Activated CD4-positive, alpha-beta memory T cell treated with anti-CD3 and anti-CD28 coated beads for 36 hours (primary cell): ENCODE results near the gene KY. TPM values are rescaled to one million over a fixed set of nuclear protein-coding genes. Genes with fewer than 3 reads are reported as not detected.

ENCODE experiments used
- CTCF ChIA-PET: fragments of 350-600 bp; sonication (Branson Sonifier 250); formaldehyde crosslinking; loops from one replicate; lab custom pipeline; 2021; ENCODE audit warnings: antibody characterized with exemption, inconsistent platforms; lab: Charles Lee
- POLR2A ChIA-PET: fragments of 350-600 bp; sonication (Branson Sonifier 250); formaldehyde crosslinking; loops from one replicate; lab custom pipeline; 2021; ENCODE audit warnings: antibody characterized with exemption; lab: Charles Lee
- DNase-seq: peaks from one replicate; pipeline ENCODE4 v3.0.0-alpha.2; 2020
- H3K27ac Mint-ChIP-seq: one replicate; pipeline ENCODE4 v1.8.0; 2021; ENCODE audit warnings: mixed read lengths
- H3K27me3 Mint-ChIP-seq: one replicate; pipeline ENCODE4 v1.8.0; 2021; ENCODE audit warnings: mixed read lengths
- H3K36me3 Mint-ChIP-seq: one replicate; pipeline ENCODE4 v1.8.0; 2021; ENCODE audit warnings: mixed read lengths
- H3K4me1 Mint-ChIP-seq: one replicate; pipeline ENCODE4 v1.8.0; 2021; ENCODE audit warnings: low read depth, mixed read lengths
- H3K4me3 Mint-ChIP-seq: one replicate; pipeline ENCODE4 v1.8.0; 2021; ENCODE audit warnings: mild to moderate bottlenecking, mixed read lengths
- H3K9me3 Mint-ChIP-seq: one replicate; pipeline ENCODE4 v1.8.0; 2021; ENCODE audit warnings: mixed read lengths
- intact Hi-C: fragments of 100-400 bp; cut with micrococcal nuclease; formaldehyde crosslinking; loops from one replicate; pipeline ENCODE4 v1.15.1; 2023
- total RNA-seq, 2 experiments: library from RNA; stranded (reverse); gene quantifications; one replicate each; pipeline ENCODE4 v1.2.3, GENCODE V29; 2021

Gene KY
- total RNA-seq: not detected

GRCh38 chr3:134650431-134651346, at the start of gene KY:
TSS of gene KY (minus strand) at chr3:134651022. CDS start at chr3:134650960, 62 bp downstream.
- POLR2A ChIA-PET: no interaction called here

DNA sequence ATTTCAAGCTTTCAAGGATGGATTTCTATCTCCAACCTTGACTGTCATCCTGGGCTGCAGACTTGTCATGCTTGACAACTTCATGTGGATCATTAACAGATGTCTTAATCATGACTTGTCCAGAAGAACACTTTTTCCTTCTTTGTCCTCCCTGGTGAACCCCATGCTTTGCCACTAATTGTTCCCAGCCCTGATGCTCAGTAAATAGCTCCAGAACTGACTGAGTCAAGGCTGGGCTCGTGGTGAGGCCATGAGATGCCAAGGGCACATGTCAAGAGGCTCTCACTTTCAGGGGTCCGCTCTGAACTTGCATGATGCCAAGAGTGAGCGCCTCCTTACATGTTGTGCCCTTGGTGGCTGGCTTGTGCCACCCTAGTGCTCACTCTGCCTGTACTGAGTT, 48.9 kb upstream of the KY start:
- H3K27ac Mint-ChIP-seq: no peak overlapping the region
- H3K36me3 Mint-ChIP-seq: no peaks in the 10 kb centered on the region
- ChIA-PET POLR2A (no interaction called here), CTCF (no interaction called here)
- no peaks in the 10 kb centered on the region for H3K9me3 Mint-ChIP-seq
- no peak overlapping the region for H3K4me3 Mint-ChIP-seq
- intact Hi-C loops: no loop called here
- no peak for DNase-seq
- H3K27me3 Mint-ChIP-seq: peaks cover 3% of the 10 kb centered on the region
- no peaks in the 10 kb centered on the region for H3K4me1 Mint-ChIP-seq

More at GRCh38 chr3:134650431-134651346, at the start of gene KY:
- Mint-ChIP-seq H3K36me3 (no peaks in the 10 kb centered on the region), H3K4me1 (peaks cover 2% of the 10 kb centered on the region), H3K27ac (no peak within 1 kb of the TSS), H3K4me3 (no peak within 1 kb of the TSS), H3K27me3 (peaks cover 9% of the 10 kb centered on the region), H3K9me3 (no peaks in the 10 kb centered on the region)
- CTCF ChIA-PET: no interaction called here
- intact Hi-C loops: no loop called here
- no peak for DNase-seq

- DNase-seq: no peak
- intact Hi-C loops: no loop called here
- H3K27me3 Mint-ChIP-seq: peaks cover 5% of the 10 kb centered on the region
- POLR2A ChIA-PET: no interaction called here
- no peak overlapping the region for H3K4me3 Mint-ChIP-seq
- H3K9me3 Mint-ChIP-seq: no peaks in the 10 kb centered on the region
- no peak overlapping the region for H3K27ac Mint-ChIP-seq
- H3K4me1 Mint-ChIP-seq: no peaks in the 10 kb centered on the region
- CTCF ChIA-PET: no interaction called here
- H3K36me3 Mint-ChIP-seq: no peaks in the 10 kb centered on the region
Observed at GRCh38 chr3:134699141-134699711, 48.4 kb upstream of the KY start.

DNA sequence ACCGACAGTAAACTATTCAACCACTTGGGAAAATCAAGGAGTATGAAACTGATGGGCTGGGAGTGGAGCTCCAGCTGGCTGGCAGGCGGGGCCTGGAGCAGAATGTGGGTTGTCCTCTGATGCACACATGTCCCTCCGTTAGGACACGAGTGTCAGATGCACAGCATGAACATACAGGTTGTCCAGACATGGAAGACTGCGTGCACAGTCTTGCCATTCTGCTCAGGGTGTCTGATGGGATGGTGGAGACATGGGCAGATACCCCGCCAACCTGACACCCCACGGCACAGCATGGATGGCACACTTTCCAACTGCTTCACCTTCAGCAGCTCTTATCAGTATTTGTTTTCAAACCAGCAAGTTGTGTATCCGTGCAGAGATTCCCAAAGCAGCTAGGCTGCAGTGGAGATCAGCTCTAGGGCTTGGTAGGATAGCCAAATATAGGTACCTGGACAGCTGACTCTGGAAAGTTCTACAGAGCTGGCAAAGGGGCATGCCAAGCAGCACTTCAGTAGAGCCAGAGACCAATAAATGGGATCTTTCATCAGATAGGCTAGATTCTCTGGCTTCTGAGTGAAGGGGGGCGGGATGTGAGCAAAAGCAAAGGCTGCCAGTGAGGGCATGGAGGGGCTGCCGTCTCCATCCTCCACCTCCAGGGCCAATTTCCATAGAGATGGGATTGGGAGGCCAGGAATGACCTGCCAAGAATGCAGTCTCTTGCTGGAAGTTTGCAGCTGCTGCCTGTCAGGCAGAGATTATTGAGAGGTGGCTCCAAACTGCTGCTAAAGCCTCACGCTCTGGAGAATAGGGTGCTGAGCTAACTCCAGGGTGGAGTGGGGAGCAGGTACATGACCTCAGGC, 47.2 kb upstream of the KY start:
- intact Hi-C loops: no loop called here
- no peak for DNase-seq
- Mint-ChIP-seq H3K27ac (no peak overlapping the region), H3K4me1 (no peaks in the 10 kb centered on the region), H3K27me3 (peaks cover 5% of the 10 kb centered on the region), H3K36me3 (no peaks in the 10 kb centered on the region), H3K4me3 (no peak overlapping the region), H3K9me3 (no peaks in the 10 kb centered on the region)
- CTCF ChIA-PET: no interaction called here
- POLR2A ChIA-PET: no interaction called here

DNA sequence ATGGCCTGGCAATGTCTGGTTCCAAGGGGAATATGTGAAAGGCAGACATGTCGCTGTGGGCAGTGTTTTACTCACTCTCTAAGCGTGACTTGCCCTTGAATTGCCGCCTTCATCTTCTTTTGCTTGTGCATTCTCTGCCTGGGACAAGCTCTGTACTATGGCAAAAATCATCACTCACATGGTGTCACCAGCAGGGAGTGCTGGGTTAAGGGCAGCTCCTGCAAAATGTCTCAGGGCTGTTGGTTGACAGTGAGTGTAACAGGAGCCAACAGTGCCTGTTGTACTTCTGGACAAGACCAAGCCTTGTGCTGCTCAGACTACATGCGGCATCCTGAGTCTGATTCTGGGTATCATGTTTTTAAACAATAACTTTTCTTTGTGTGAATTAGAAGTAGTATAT, 45.3 kb upstream of the KY start:
- H3K4me1 Mint-ChIP-seq: no peaks in the 10 kb centered on the region
- H3K9me3 Mint-ChIP-seq: no peaks in the 10 kb centered on the region
- POLR2A ChIA-PET: no interaction called here
- no peak overlapping the region for H3K4me3 Mint-ChIP-seq
- CTCF ChIA-PET: no interaction called here
- intact Hi-C loops: no loop called here
- no peak overlapping the region for H3K27ac Mint-ChIP-seq
- peaks cover 4% of the 10 kb centered on the region for H3K27me3 Mint-ChIP-seq
- DNase-seq: no peak
- no peaks in the 10 kb centered on the region for H3K36me3 Mint-ChIP-seq

- Mint-ChIP-seq H3K9me3 (no peaks in the 10 kb centered on the region), H3K4me1 (no peaks in the 10 kb centered on the region), H3K27me3 (peaks cover 6% of the 10 kb centered on the region), H3K4me3 (no peak overlapping the region), H3K27ac (no peak overlapping the region), H3K36me3 (no peaks in the 10 kb centered on the region)
- DNase-seq: no peak
- intact Hi-C loops: no loop called here
- POLR2A ChIA-PET: no interaction called here
- CTCF ChIA-PET: no interaction called here
Observed at GRCh38 chr3:134694946-134695543, 44.2 kb upstream of the KY start.

GRCh38 chr3:134694466-134694865, 43.6 kb upstream of the KY start:
- H3K36me3 Mint-ChIP-seq: no peaks in the 10 kb centered on the region
- H3K4me3 Mint-ChIP-seq: no peak overlapping the region
- intact Hi-C loops: no loop called here
- CTCF ChIA-PET: no interaction called here
- no peaks in the 10 kb centered on the region for H3K9me3 Mint-ChIP-seq
- H3K4me1 Mint-ChIP-seq: no peaks in the 10 kb centered on the region
- POLR2A ChIA-PET: no interaction called here
- no peak overlapping the region for H3K27ac Mint-ChIP-seq
- DNase-seq: no peak
- H3K27me3 Mint-ChIP-seq: peaks cover 6% of the 10 kb centered on the region

GRCh38 chr3:134693804-134694203, 43.0 kb upstream of the KY start:
- Mint-ChIP-seq H3K27me3 (peaks cover 6% of the 10 kb centered on the region), H3K9me3 (no peaks in the 10 kb centered on the region), H3K4me3 (no peak overlapping the region), H3K36me3 (no peaks in the 10 kb centered on the region), H3K4me1 (no peaks in the 10 kb centered on the region), H3K27ac (no peak overlapping the region)
- CTCF ChIA-PET: no interaction called here
- intact Hi-C loops: no loop called here
- POLR2A ChIA-PET: no interaction called here
- no peak for DNase-seq

DNA sequence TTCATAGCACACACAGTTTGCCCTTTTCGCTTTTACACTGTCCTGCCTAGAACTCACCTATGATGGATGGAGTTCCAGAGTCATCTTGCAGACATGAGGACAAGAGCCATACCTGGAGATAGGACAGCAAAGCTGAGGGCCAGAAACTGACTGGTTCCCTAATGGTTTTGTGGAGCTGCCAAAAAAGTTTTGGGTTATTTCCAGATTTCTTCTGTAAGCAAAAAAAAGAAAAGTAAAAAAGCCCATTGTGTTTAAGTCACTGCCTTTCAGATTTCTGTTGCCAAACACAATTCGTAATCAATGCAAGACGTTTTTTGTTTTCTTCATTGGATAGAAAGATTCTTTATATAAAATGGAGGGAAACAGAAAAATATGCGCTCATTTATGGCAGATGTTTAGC, 42.4 kb upstream of the KY start:
- DNase-seq: no peak
- CTCF ChIA-PET: no interaction called here
- Mint-ChIP-seq H3K4me1 (no peaks in the 10 kb centered on the region), H3K27ac (no peak overlapping the region), H3K36me3 (no peaks in the 10 kb centered on the region), H3K9me3 (no peaks in the 10 kb centered on the region), H3K4me3 (no peak overlapping the region), H3K27me3 (peaks cover 6% of the 10 kb centered on the region)
- POLR2A ChIA-PET: no interaction called here
- intact Hi-C loops: no loop called here

- no peak for DNase-seq
- no peak overlapping the region for H3K4me3 Mint-ChIP-seq
- ChIA-PET POLR2A (no interaction called here), CTCF (no interaction called here)
- H3K27me3 Mint-ChIP-seq: peaks cover 6% of the 10 kb centered on the region
- H3K27ac Mint-ChIP-seq: no peak overlapping the region
- H3K36me3 Mint-ChIP-seq: no peaks in the 10 kb centered on the region
- H3K4me1 Mint-ChIP-seq: no peaks in the 10 kb centered on the region
- intact Hi-C loops: no loop called here
- H3K9me3 Mint-ChIP-seq: no peaks in the 10 kb centered on the region
Observed at GRCh38 chr3:134690226-134690625, 39.4 kb upstream of the KY start.

- H3K9me3 Mint-ChIP-seq: no peaks in the 10 kb centered on the region
- POLR2A ChIA-PET: no interaction called here
- H3K27ac Mint-ChIP-seq: no peak overlapping the region
- no peaks in the 10 kb centered on the region for H3K36me3 Mint-ChIP-seq
- DNase-seq: no peak
- intact Hi-C loops: no loop called here
- CTCF ChIA-PET: no interaction called here
- peaks cover 2% of the 10 kb centered on the region for H3K27me3 Mint-ChIP-seq
- H3K4me3 Mint-ChIP-seq: no peak overlapping the region
- H3K4me1 Mint-ChIP-seq: no peaks in the 10 kb centered on the region
Observed at GRCh38 chr3:134687642-134688041, 36.8 kb upstream of the KY start.
